Eye (tissue), 1 donor: ENCODE data around the gene CXCL17.

ENCODE experiments used
- DNase-seq: peaks from one replicate; pipeline ENCODE4 v3.0.0-alpha.2; 2015

CXCL17 gene

DNA sequence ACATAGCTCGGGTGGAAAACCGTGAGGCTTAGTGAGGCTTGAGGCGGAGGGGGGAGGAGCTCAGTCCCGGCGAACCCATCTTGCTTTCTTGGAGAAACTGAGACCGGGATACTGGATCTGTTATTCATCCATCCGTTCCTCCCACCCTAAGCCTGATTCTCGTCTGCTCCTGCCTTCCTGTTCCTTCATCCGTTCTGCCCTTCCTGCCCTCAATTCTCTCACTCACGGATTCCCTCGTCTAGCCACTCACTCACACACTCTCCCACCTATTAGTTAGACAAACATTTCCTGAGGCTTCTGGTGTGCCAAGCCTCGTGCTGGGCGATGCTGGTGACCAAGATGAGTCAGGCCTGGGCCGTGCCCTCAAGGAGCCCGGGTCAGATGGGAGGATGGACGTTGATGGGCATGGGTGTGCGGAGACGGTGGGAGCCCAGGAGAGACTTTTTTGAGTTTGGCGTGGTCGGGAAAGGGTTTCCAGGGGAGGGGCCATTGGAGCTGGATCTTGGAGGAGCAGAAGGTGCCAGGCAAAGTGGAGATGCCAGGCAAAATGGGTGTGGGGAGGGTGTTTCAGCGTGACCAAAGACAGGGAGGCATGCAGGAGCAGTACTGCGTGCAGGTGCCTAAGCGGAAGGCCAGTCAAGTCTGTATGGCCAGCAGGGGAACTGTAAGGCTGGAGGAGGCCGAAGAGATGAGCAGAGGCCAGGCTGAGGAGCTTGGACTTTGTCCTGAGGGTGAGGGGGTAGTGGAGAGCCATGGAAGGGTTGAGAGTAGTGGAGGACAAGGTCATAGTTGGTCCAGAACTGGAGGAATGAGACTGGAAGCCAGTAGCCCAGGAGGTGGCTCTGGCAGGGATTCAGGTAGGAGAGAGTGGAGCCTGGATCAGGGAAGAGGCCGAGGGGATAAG is 45.2 kb downstream of the CXCL17 start:
- DNase-seq: no peak

GRCh38 chr19:42396381-42397262 is 46.1 kb downstream of the CXCL17 start:
- DNase-seq: peak; percentile 99

- no peak for DNase-seq
These were observed 48.0 kb downstream of the CXCL17 start for GRCh38 chr19:42394751-42395150.

- DNase-seq: no peak
These were observed 50.6 kb downstream of the CXCL17 start for GRCh38 chr19:42392165-42392564.

DNA sequence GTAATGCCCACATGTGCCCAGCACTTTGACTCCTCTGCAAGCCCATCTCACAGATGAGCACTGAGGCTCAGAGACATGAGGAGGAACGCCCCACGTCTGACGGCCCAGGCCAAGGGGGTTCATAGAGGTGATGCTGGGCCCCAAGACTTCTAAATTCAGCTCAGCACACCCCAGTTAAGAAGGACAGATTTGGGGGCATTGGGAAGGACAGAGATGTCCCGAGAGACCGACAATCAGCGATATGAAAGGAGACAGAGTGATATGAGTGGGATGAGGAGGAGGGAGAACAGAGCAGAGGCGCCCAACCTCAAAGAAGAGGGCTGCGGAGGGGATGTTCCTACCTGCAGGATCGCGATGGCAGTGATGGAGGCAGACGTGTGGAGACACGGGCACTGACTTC is 52.8 kb downstream of the CXCL17 start, which contains the start of gene CNFN:
CNFN (minus strand) TSS at position 399 of the 400 bp plus-strand sequence. CDS start 1,260 bp downstream, outside the sequence.
- no peak for DNase-seq

- DNase-seq: no peak
These were observed 53.8 kb downstream of the CXCL17 start for GRCh38 chr19:42388851-42389489.

- DNase-seq: peak; percentile 77
These were observed 55.6 kb downstream of the CXCL17 start for GRCh38 chr19:42386974-42387707.

DNA sequence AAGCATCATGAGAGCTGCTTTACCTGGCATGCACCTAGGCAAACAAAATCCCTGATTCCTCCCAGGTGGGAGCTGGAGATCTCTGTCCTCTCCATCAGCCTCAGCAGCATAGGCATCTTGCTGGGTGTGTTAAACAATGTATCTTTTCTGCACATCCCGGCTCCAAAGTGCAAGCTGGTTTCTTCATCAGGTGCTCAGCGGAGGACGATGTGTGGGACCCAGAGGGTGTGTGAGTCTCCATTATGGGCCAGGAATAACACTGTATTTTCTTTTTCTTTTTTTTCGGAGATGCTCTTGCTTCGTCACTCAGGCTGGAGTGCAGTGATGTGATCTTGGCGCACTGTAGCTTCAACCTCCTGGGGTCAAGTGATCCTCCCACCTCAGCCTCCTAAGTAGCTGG is 62.6 kb downstream of the CXCL17 start:
- DNase-seq: no peak
